Gastroesophageal sphincter (tissue), 4 donors: ENCODE results near the gene EVL. TPM values are rescaled to one million over a fixed set of nuclear protein-coding genes. Genes with fewer than 3 reads are reported as not detected.
"Not testable (repeated sequence)": the region's sequence is repeated elsewhere in the genome, so short reads cannot be mapped to it uniquely, and the experiment has no call there.

Source experiments
- ATAC-seq: fragments of 150-250 bp; one replicate; pipeline ENCODE4 v1.9.1; 2016; ENCODE audit warnings: mild to moderate bottlenecking, moderate library complexity
- H3K27ac ChIP-seq, 4 donors: fragments of 200-600 bp; sonication (generic) in 3 of 4; 1 replicate in 3 of 4; 2 replicates in 1 of 4; pipeline ENCODE4 v1.5.1; 2016 to 2019
- H3K27me3 ChIP-seq: fragments of 200-600 bp; sonication (generic); one replicate; pipeline ENCODE4 v1.5.1; 2019
- H3K36me3 ChIP-seq, 2 donors: fragments of 200-600 bp; sonication (generic); one replicate each; pipeline ENCODE4 v1.5.1; 2019; ENCODE audit warnings: control low read depth in 1 of 2
- H3K4me1 ChIP-seq, 3 donors: fragments of 200-600 bp; sonication (generic); 1 replicate in 2 of 3; 2 replicates in 1 of 3; pipeline ENCODE4 v1.5.1; 2016 to 2019; ENCODE audit warnings: control low read depth in 2 of 3
- H3K4me3 ChIP-seq, 2 donors: fragments of 200-600 bp; sonication (generic); one replicate each; pipeline ENCODE4 v1.5.1; 2019; ENCODE audit warnings: mild to moderate bottlenecking in 1 of 2, moderate library complexity in 1 of 2
- H3K9me3 ChIP-seq, 3 donors: fragments of 200-600 bp; sonication (generic); one replicate each; pipeline ENCODE4 v1.5.1; 2017 to 2019; ENCODE audit warnings: control low read depth in 2 of 3
- EP300 ChIP-seq: sonication (generic); formaldehyde crosslinking; IDR thresholded peaks from one replicate; pipeline ENCODE4 v1.6.1; 2017; ENCODE audit warnings: antibody characterized with exemption, mild to moderate bottlenecking
- POLR2A ChIP-seq, 2 donors: fragments of 450-650 bp; IDR thresholded peaks; one replicate each; pipeline ENCODE4 v1.6.1; 2017; ENCODE audit warnings: antibody characterized with exemption in 2 of 2, mild to moderate bottlenecking in 2 of 2, moderate library complexity in 1 of 2
- POLR2AphosphoS5 ChIP-seq: sonication (generic); formaldehyde crosslinking; IDR thresholded peaks from one replicate; pipeline ENCODE4 v1.6.1; 2017; ENCODE audit warnings: antibody characterized with exemption
- WGBS, 2 donors: methylation state at CpG; one replicate each; pipeline ENCODE4 v1.1.5; 2018; ENCODE audit warnings: low coverage in 1 of 2; 5-methylcytosine and 5-hydroxymethylcytosine counted together
- total RNA-seq, 4 donors: library from RNA; depleted of rRNA; stranded (reverse); fragments of >200 nt; gene quantifications; one replicate each; pipeline ENCODE4 v1.1.0, GENCODE V29; 2016
- TF ChIP-seq, protein P1 (sequence below), 4 experiments: fragments of 200-600 bp in 2 of 4; fragments of 450-650 bp in 2 of 4; sonication (generic) in 1 of 4; IDR thresholded peaks; one replicate each; pipeline ENCODE4 v1.5.1; 2017 to 2019; ENCODE audit warnings: antibody characterized with exemption in 4 of 4, mild to moderate bottlenecking in 2 of 4, moderate library complexity in 2 of 4

Gene EVL
- total RNA-seq, 4 donors from 2014 or later: 36.1 to 42.6 (median 38.5) TPM

GRCh38 chr14:100176811-100177327, 111.6 kb downstream of the EVL start:
- Histone ChIP-seq H3K9me3 (no peaks in the 10 kb centered on the region), H3K36me3 (no peaks in the 10 kb centered on the region), H3K4me1 (no peaks in the 10 kb centered on the region), H3K27me3 (peaks cover 20% of the 10 kb centered on the region), H3K4me3 (no peak overlapping the region), H3K27ac (no peak overlapping the region)
- 88 to 94% methylated on average over 11 to 12 of the region's 14 CpGs for WGBS, 2 donors
- ATAC-seq: no peak
- TF ChIP-seq POLR2AphosphoS5 (no peak), POLR2A (IDR thresholded peaks at IDR 0.05) (no peak), EP300 (no peak)
- TF ChIP-seq, protein P1, sequence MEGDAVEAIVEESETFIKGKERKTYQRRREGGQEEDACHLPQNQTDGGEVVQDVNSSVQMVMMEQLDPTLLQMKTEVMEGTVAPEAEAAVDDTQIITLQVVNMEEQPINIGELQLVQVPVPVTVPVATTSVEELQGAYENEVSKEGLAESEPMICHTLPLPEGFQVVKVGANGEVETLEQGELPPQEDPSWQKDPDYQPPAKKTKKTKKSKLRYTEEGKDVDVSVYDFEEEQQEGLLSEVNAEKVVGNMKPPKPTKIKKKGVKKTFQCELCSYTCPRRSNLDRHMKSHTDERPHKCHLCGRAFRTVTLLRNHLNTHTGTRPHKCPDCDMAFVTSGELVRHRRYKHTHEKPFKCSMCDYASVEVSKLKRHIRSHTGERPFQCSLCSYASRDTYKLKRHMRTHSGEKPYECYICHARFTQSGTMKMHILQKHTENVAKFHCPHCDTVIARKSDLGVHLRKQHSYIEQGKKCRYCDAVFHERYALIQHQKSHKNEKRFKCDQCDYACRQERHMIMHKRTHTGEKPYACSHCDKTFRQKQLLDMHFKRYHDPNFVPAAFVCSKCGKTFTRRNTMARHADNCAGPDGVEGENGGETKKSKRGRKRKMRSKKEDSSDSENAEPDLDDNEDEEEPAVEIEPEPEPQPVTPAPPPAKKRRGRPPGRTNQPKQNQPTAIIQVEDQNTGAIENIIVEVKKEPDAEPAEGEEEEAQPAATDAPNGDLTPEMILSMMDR (IDR thresholded peaks at IDR 0.05): no peak

DNA sequence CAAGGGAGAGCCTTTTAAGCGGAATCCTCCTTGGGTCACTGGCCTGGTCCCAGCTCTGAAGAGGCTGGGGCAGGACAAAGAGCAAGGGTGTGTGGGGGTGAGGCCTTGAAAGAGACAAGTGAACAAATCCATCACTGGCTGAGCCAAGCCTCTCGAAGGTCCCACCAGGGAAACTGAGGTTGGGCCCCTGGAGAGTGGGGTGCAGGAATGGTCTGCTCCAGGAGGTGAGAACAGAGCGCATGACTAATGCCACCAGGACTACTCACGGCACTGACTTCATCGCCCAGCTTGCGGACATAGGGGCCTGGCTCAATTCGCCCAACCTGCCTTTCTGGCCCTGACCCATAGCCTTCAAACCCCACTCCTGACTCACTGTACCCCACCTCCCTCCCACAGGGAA, 113.5 kb downstream of the EVL start:
- no peak for ATAC-seq
- no peaks in the 10 kb centered on the region for H3K9me3 ChIP-seq
- H3K4me1 ChIP-seq: no peaks in the 10 kb centered on the region
- no peak overlapping the region for H3K27ac ChIP-seq
- no peaks in the 10 kb centered on the region for H3K36me3 ChIP-seq
- H3K4me3 ChIP-seq: no peak overlapping the region
- TF ChIP-seq EP300 (no peak), POLR2A (IDR thresholded peaks at IDR 0.05) (no peak), POLR2AphosphoS5 (no peak)
- TF ChIP-seq, protein P1 (IDR thresholded peaks at IDR 0.05): no peak
- 91 to 100% methylated on average over 1 to 7 of the region's 7 CpGs for WGBS, 2 donors
- peaks cover 4% of the 10 kb centered on the region for H3K27me3 ChIP-seq

DNA sequence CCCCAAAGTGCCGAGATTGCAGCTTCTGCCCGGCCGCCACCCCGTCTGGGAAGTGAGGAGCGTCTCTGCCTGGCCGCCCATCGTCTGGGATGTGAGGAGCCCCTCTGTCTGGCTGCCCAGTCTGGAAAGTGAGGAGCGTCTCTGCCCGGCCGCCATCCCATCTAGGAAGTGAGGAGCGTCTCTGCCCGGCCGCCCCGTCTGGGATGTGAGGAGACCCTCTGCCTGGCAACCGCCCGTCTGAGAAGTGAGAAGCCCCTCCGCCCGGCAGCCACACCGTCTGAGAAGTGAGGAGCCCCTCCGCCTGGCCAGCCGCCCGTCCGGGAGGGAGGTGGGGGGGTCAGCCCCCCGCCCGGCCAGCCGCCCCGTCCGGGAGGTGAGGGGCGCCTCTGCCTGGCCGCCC, 115.4 kb downstream of the EVL start:
- not testable (repeated sequence) for H3K27me3 ChIP-seq, H3K9me3 ChIP-seq, H3K27ac ChIP-seq, ATAC-seq, H3K4me1 ChIP-seq, H3K4me3 ChIP-seq, H3K36me3 ChIP-seq
- WGBS, 2 donors: no CpG with 5 or more reads among the region's 30 CpGs

DNA sequence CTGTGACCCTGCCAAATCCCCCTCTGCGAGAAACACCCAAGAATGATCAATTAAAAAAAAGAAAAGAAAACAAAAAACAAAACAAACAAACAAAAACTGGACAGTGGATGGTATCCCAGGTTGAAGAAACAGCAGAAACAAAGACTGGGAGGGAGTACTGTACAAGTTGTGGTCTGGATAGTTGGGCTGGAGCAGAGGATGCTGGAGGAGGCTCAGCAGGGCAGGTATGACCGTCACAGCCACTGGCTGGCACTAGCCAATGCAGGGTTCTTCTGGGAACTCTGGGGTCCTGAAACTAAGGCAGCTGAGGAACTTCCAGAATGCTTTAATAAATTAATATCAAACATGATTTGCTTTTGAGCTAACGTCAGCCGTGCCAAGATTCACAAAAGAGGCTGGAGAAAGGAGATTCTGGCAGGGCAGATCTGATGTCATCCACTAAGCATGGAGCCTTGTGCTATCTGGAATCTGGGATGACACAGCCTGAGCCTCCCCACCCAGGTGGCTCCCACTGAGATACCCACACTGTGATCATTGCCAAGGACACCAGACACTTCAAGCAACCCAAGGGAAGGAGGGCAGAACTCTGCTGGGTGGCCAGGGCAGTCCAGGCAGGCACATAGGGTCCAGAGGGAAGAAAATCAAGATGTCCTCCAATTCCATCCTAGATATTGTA, 116.8 kb downstream of the EVL start:
- ATAC-seq: not testable (repeated sequence)
- WGBS, 2 donors: 72 to 85% methylated on average over 2 to 3 of the region's 4 CpGs

DNA sequence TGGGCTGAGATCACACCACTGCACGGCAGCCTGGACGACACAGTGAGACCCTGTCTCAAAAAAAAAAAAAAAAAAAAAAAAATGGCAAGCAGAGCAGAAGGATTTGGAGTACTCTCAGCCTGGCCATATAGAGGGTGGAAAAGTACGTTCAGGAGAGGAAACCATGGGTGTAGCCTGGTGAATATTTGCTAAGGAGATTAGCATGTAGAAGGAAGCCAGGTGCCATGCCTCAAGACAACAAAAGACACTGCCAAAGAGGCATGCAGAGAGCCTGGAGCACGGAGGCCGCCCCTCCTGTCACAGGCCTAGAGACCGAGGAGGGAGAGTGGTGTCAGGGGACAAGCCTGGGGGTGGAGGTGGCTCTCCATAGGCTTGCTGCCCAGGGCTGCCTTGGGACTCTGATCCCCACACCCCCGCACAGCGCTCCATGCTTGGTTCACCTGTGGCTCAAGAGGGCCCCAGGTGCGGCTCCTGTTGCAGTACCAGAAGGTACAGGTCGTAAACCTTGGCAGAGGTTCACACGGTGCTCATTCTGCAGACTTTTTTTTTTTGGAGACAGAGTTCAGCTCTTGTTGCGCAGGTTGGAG, 122.1 kb downstream of the EVL start:
- no peak for ATAC-seq
- no peak overlapping the region for H3K27ac ChIP-seq
- H3K4me3 ChIP-seq: no peak overlapping the region
- WGBS, 2 donors: 73 to 78% methylated on average over 6 of the region's 12 CpGs
- no peaks in the 10 kb centered on the region for H3K27me3 ChIP-seq
- no peaks in the 10 kb centered on the region for H3K9me3 ChIP-seq
- no peaks in the 10 kb centered on the region for H3K36me3 ChIP-seq
- peaks cover 0 to 11% (median 4%) of the 10 kb centered on the region in 3 donors for H3K4me1 ChIP-seq
- no peak for TF ChIP-seq POLR2AphosphoS5
- TF ChIP-seq, protein P1 (IDR thresholded peaks at IDR 0.05): no peak
- TF ChIP-seq EP300: no peak
- no peak for TF ChIP-seq POLR2A (IDR thresholded peaks at IDR 0.05)

More for the DNA sequence above, 116.8 kb downstream of the EVL start:
- H3K36me3 ChIP-seq, H3K4me1 ChIP-seq, H3K27me3 ChIP-seq, H3K27ac ChIP-seq, H3K9me3 ChIP-seq, H3K4me3 ChIP-seq: not testable (repeated sequence)
